ENCODE results near the gene TCHH. TPM values are rescaled to one million over a fixed set of nuclear protein-coding genes. Genes with fewer than 3 reads are reported as not detected.
A peak's percentile ranks its signal among the peaks of the same experiment; 100 is the strongest.

TCHH gene
- total and polyA plus RNA-seq, 2 donors (not counting 1 experiment from before 2014, with no cell fraction given): not detected

GRCh38 chr1:152141971-152142584, 26.8 kb upstream of the TCHH start:
- Histone ChIP-seq H3K9me3 (ENCODE audit: control insufficient read depth, insufficient read depth, low read depth, low read length) (no peaks in the 10 kb centered on the region), H3K27ac (ENCODE audit: insufficient read depth, low read length) (no peak overlapping the region), H3K27me3 (ENCODE audit: control insufficient read depth, insufficient read depth, low read length) (peaks cover 4% of the 10 kb centered on the region), H3K4me1 (ENCODE audit: control insufficient read depth, extremely low read depth, insufficient read depth, low read length) (no peaks in the 10 kb centered on the region), H3K4me3 (replicated peaks in 1 of 4; ENCODE audit: control extremely low read depth in 1 of 4, insufficient read depth in 1 of 4, low read depth in 3 of 4, low read length in 4 of 4) (no peak overlapping the region), H3K36me3 (ENCODE audit: control insufficient read depth, insufficient read depth, low read length) (no peaks in the 10 kb centered on the region), H3K4me2 (ENCODE audit: extremely low read depth, insufficient read depth, low read length) (no peak overlapping the region), H2AFZ (ENCODE audit: low read length) (no peak overlapping the region), H4K20me1 (ENCODE audit: control insufficient read depth, extremely low read depth, insufficient read depth, low read length) (no peaks in the 10 kb centered on the region), H3K9ac (ENCODE audit: insufficient read depth, low read length) (no peak overlapping the region), H3K79me2 (ENCODE audit: control insufficient read depth, insufficient read depth, low read length) (no peaks in the 10 kb centered on the region)
- DNase-seq (ENCODE audit: low read depth in 2 of 2): peak; percentile 54 to 71
- TF ChIP-seq CTCF (conservative IDR thresholded peaks at IDR 0.05 in 1 of 2, IDR thresholded peaks at IDR 0.05 in 1 of 2; ENCODE audit: low read depth in 1 of 2, low read length in 2 of 2): peak; percentile 80 to 97
- TF ChIP-seq EZH2 (IDR thresholded peaks at IDR 0.05; ENCODE audit: low read length, missing control alignments): no peak

- TF ChIP-seq CTCF (conservative IDR thresholded peaks at IDR 0.05 in 1 of 2, IDR thresholded peaks at IDR 0.05 in 1 of 2; ENCODE audit: low read depth in 1 of 2, low read length in 2 of 2): no peak
- TF ChIP-seq EZH2 (IDR thresholded peaks at IDR 0.05; ENCODE audit: low read length, missing control alignments): no peak
- Histone ChIP-seq H3K4me2 (ENCODE audit: extremely low read depth, insufficient read depth, low read length) (no peak overlapping the region), H3K27ac (ENCODE audit: insufficient read depth, low read length) (no peak overlapping the region), H3K27me3 (ENCODE audit: control insufficient read depth, insufficient read depth, low read length) (peaks cover 4% of the 10 kb centered on the region), H3K4me3 (replicated peaks in 1 of 4; ENCODE audit: control extremely low read depth in 1 of 4, insufficient read depth in 1 of 4, low read depth in 3 of 4, low read length in 4 of 4) (no peak overlapping the region), H3K9me3 (ENCODE audit: control insufficient read depth, insufficient read depth, low read depth, low read length) (no peaks in the 10 kb centered on the region), H3K4me1 (ENCODE audit: control insufficient read depth, extremely low read depth, insufficient read depth, low read length) (no peaks in the 10 kb centered on the region), H3K36me3 (ENCODE audit: control insufficient read depth, insufficient read depth, low read length) (no peaks in the 10 kb centered on the region), H3K79me2 (ENCODE audit: control insufficient read depth, insufficient read depth, low read length) (no peaks in the 10 kb centered on the region), H3K9ac (ENCODE audit: insufficient read depth, low read length) (no peak overlapping the region), H4K20me1 (ENCODE audit: control insufficient read depth, extremely low read depth, insufficient read depth, low read length) (no peaks in the 10 kb centered on the region), H2AFZ (ENCODE audit: low read length) (no peak overlapping the region)
- DNase-seq (ENCODE audit: low read depth in 2 of 2): no peak
Observed at GRCh38 chr1:152137215-152137614, 22.0 kb upstream of the TCHH start.

GRCh38 chr1:152130186-152130585, 14.9 kb upstream of the TCHH start:
- Histone ChIP-seq H3K27ac (ENCODE audit: insufficient read depth, low read length) (no peak overlapping the region), H3K9ac (ENCODE audit: insufficient read depth, low read length) (no peak overlapping the region), H3K9me3 (ENCODE audit: control insufficient read depth, insufficient read depth, low read depth, low read length) (no peaks in the 10 kb centered on the region), H3K4me1 (ENCODE audit: control insufficient read depth, extremely low read depth, insufficient read depth, low read length) (no peaks in the 10 kb centered on the region), H3K27me3 (ENCODE audit: control insufficient read depth, insufficient read depth, low read length) (no peaks in the 10 kb centered on the region), H2AFZ (ENCODE audit: low read length) (no peak overlapping the region), H3K79me2 (ENCODE audit: control insufficient read depth, insufficient read depth, low read length) (no peaks in the 10 kb centered on the region), H4K20me1 (ENCODE audit: control insufficient read depth, extremely low read depth, insufficient read depth, low read length) (no peaks in the 10 kb centered on the region), H3K4me2 (ENCODE audit: extremely low read depth, insufficient read depth, low read length) (no peak overlapping the region), H3K4me3 (replicated peaks in 1 of 4; ENCODE audit: control extremely low read depth in 1 of 4, insufficient read depth in 1 of 4, low read depth in 3 of 4, low read length in 4 of 4) (no peak overlapping the region), H3K36me3 (ENCODE audit: control insufficient read depth, insufficient read depth, low read length) (no peaks in the 10 kb centered on the region)
- TF ChIP-seq CTCF (conservative IDR thresholded peaks at IDR 0.05 in 1 of 2, IDR thresholded peaks at IDR 0.05 in 1 of 2; ENCODE audit: low read depth in 1 of 2, low read length in 2 of 2): no peak
- TF ChIP-seq EZH2 (IDR thresholded peaks at IDR 0.05; ENCODE audit: low read length, missing control alignments): no peak
- DNase-seq (ENCODE audit: low read depth in 2 of 2): no peak

All from fibroblast of lung (primary cell).